Measurements from ENCODE around the gene PILRA. TPM values are rescaled to one million over a fixed set of nuclear protein-coding genes. Genes with fewer than 3 reads are reported as not detected.

PILRA gene
- total and polyA plus RNA-seq, 10 of the 15 experiments (the other 5 are each of a cell fraction or from before 2014, with no cell fraction given), result 6.6 to 43.3 (median 11.5) TPM

- TF ChIP-seq, protein P1, sequence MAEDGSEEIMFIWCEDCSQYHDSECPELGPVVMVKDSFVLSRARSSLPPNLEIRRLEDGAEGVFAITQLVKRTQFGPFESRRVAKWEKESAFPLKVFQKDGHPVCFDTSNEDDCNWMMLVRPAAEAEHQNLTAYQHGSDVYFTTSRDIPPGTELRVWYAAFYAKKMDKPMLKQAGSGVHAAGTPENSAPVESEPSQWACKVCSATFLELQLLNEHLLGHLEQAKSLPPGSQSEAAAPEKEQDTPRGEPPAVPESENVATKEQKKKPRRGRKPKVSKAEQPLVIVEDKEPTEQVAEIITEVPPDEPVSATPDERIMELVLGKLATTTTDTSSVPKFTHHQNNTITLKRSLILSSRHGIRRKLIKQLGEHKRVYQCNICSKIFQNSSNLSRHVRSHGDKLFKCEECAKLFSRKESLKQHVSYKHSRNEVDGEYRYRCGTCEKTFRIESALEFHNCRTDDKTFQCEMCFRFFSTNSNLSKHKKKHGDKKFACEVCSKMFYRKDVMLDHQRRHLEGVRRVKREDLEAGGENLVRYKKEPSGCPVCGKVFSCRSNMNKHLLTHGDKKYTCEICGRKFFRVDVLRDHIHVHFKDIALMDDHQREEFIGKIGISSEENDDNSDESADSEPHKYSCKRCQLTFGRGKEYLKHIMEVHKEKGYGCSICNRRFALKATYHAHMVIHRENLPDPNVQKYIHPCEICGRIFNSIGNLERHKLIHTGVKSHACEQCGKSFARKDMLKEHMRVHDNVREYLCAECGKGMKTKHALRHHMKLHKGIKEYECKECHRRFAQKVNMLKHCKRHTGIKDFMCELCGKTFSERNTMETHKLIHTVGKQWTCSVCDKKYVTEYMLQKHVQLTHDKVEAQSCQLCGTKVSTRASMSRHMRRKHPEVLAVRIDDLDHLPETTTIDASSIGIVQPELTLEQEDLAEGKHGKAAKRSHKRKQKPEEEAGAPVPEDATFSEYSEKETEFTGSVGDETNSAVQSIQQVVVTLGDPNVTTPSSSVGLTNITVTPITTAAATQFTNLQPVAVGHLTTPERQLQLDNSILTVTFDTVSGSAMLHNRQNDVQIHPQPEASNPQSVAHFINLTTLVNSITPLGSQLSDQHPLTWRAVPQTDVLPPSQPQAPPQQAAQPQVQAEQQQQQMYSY (CRISPR knock-in tag; IDR thresholded peaks at IDR 0.05), result no peak
- TF ChIP-seq, protein P2, sequence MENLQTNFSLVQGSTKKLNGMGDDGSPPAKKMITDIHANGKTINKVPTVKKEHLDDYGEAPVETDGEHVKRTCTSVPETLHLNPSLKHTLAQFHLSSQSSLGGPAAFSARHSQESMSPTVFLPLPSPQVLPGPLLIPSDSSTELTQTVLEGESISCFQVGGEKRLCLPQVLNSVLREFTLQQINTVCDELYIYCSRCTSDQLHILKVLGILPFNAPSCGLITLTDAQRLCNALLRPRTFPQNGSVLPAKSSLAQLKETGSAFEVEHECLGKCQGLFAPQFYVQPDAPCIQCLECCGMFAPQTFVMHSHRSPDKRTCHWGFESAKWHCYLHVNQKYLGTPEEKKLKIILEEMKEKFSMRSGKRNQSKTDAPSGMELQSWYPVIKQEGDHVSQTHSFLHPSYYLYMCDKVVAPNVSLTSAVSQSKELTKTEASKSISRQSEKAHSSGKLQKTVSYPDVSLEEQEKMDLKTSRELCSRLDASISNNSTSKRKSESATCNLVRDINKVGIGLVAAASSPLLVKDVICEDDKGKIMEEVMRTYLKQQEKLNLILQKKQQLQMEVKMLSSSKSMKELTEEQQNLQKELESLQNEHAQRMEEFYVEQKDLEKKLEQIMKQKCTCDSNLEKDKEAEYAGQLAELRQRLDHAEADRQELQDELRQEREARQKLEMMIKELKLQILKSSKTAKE (IDR thresholded peaks at IDR 0.05; ENCODE audit: low read depth, poor library complexity, severe bottlenecking), result peak; percentile 37
- no peak for TF ChIP-seq HCFC1 (IDR thresholded peaks at IDR 0.05; ENCODE audit: low read length)
- TF ChIP-seq WRNIP1 (IDR thresholded peaks at IDR 0.05; ENCODE audit: borderline replicate concordance, low read depth, low read length), result no peak
- peak; percentile 46; the same call in 1 of the 2 replicates for TF ChIP-seq TBL1XR1 (IDR thresholded peaks at IDR 0.05; ENCODE audit: low read depth, low read length)
- TF ChIP-seq ZBTB11 (CRISPR knock-in tag; IDR thresholded peaks at IDR 0.05), result no peak
- TF ChIP-seq MEF2A (IDR thresholded peaks at IDR 0.05; ENCODE audit: insufficient read depth, low read depth, low read length), result 0 out of 2 replicates have a peak, but pooled peaks have one; percentile 11
- TF ChIP-seq ATF2 (IDR thresholded peaks at IDR 0.05; ENCODE audit: low read length), result peak; percentile 60
- peak; percentile 53; the same call in 1 of the 2 replicates for TF ChIP-seq FOXK2 (IDR thresholded peaks at IDR 0.05)
- TF ChIP-seq MYC (IDR thresholded peaks at IDR 0.05; ENCODE audit: insufficient read depth, insufficient read length, insufficient replicate concordance, low read length, severe bottlenecking), result no peak
- no peak for TF ChIP-seq LARP7 (IDR thresholded peaks at IDR 0.05)
- TF ChIP-seq USF2 (IDR thresholded peaks at IDR 0.05; ENCODE audit: borderline replicate concordance, low read depth, low read length), result peak; percentile 82
- TF ChIP-seq NFYB (IDR thresholded peaks at IDR 0.05; ENCODE audit: insufficient read depth, low read depth, low read length), result peak; percentile 53; the same call in 1 of the 2 replicates
- TF ChIP-seq RELB (IDR thresholded peaks at IDR 0.05; ENCODE audit: low read depth), result peak; percentile 79
Measured at GRCh38 chr7:100369105-100369504, 4.2 kb upstream of the PILRA start (continued).
